GM18861 (cell line): ENCODE results near the gene KIAA1755.

Source experiments
- ATAC-seq: cut with Tn5 transposase; IDR thresholded peaks from one replicate; pipeline ENCODE4 v1.9.1; 2021; ENCODE audit not compliant: unreplicated experiment

The KIAA1755 gene, protein sequence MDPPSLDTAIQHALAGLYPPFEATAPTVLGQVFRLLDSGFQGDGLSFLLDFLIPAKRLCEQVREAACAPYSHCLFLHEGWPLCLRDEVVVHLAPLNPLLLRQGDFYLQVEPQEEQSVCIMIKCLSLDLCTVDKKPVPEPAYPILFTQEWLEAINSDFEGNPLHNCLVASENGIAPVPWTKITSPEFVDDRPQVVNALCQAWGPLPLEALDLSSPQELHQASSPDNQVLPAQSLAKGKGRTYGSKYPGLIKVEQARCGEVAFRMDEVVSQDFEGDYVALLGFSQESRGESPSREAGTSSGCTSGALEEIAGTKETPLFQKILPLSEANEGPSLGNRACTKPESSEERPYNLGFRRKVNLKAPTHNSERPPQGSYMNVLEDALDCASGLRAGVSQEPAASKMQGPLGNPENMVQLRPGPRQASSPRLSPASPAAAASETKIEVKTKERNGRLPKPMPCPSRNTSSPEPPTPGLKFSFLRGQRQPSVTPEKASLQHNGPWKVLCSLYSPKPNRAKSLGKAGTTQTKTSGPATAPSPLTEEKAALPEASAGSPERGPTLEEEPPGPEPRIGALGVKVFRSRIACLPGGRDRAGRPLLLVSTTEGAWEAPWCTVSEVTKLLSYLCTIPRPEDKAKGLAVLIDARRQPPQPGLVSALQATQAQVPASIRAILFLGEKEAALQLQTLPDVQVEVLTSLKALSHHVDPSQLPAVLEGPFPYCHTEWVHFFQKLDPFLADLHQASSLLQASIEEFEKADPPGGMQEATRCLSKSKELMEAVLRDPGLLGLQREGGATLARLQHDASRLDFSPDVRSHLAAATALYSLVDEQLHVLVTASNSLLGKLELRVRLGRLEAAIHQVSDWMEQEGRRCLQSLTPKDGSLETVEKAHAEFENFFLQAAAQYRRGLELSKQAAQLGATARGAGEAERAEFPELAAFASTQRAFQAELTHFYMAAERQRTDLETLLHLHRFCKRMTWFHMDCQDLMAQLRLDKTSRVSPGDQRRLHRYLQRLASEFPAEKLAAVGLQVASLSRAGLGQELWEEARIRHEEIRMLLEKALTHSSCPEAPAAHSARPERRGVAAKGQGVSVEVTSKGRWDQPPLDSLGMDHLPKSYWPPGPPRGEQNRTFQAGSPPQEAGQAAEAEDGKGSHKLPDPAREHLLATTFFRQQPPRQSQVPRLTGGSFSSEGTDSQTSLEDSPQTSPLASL

DNA sequence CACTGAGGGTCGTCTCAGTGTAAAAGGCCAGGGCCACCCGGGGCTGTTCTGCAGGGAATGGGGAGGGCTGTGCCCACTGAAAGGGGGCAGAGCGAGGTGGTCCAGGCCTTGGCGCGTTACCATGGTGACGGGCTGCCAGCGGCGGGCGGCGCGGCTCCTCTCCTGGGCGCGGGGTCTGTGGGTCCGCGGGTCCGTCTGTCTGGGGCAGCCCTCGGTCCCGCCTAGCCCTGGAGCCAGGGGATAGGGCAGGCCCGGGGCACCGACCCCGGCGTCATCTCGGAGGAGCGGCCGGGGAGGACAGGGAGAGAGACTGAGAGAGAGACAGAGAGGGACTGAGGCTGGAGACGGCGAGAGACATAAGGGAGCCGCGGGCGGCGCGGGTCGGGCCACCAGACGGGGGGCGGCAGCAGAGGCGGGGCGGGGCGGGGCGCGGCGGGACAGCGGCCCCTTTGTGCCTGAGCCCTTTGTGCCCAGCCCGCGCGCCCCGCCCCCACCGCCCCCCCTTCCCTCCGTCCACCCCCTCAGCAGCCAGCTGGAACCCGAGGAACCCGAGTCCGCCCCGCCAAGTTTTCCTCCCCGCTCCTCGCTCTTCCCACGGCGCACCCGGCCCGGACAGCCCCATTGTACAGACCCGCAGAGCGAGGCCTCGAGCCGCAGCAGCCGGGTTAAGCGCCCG is at the start of gene KIAA1755:
Gene KIAA1755 (minus strand): TSS at position 358 of the 676 bp plus-strand sequence. CDS start 235 bp downstream, at position 123.
- no peak for ATAC-seq

DNA sequence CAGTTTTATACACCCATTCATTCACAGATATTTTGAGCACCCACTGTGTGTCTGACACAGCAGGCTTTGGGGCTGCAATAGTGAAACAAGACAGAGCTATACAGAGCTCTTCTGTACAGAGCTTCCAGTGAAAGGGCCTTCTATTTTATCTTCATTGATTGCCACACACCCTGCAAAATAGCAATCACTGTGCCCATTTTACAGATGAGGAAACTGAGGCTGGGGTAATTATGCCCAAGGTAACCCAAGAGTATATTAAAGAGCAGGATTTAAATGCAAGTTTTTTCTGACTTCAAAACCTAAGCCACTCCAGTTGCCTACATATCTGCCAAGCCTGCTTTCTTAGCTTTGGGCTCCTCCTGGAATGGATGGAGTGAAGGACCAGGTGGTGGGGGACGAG is 47.9 kb upstream of the KIAA1755 start:
- ATAC-seq, result no peak

DNA sequence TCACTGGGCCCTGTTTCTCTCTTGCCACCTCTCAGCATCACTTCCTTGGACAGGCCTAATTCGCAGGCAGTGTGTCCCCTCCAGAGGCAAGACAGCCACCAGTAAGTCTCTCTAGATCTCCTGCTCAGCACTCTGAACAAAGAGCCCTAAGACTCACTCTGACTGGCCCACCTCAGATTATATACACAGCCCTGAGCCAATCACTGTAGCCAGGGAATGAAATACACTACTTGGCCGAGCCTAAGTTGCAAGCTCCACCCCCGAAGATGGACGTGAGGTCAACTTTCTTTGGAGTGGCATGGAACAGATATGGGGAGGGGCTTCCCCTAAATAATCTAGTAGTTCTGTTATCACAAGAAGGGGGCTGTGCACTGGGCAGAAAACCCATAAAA is 47.5 kb upstream of the KIAA1755 start:
- no peak for ATAC-seq

DNA sequence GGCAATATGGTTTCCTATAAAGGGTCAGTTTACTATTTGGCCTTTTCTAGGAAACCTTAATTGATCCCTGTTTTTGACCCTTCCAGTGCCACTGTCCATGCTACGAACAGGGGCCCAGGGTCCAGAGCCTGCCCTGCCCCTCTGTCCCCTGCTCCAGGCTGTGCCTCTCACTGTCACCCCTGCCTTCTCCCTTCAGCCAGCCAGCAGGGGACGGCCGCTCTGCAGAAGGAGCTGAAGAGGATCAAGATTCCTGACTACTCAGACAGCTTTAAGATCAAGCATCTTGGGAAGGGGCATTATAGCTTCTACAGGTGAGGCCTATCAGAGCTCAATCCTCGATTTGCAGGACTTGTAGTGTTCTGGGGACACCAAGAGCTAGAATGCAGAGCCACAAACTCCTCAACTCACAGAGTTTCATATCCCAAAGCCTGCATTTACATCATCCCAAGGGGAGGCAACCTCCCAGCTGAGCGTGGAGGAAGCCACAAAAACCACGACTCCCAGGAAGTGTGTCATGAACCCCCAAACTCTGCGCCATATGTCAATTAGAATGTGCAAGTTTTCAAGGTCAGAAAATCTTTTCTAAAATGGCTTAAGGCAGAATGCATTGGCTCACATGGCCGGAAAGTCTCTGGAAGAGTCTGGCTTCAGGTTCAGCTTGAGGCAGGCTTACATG is 47.0 kb upstream of the KIAA1755 start:
- no peak for ATAC-seq

DNA sequence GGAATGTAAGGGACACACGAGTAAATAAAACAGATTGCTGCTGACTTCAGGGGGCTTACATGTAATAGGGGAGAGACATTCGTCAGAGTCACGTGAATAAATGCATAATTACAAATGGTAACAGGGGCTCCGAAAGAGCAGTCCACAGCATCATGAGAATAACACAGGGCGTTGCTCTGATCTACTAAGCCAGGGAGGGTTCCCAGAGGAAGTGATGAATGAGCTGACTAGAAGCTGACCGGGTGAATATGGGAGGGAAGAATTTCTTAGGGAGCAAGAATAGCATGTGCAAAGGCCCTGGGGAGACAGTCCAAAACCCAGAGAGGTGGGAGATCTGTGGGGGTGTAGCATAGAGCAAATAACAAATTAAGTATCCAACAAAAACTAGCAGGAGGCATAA is 45.8 kb upstream of the KIAA1755 start:
- no peak for ATAC-seq

DNA sequence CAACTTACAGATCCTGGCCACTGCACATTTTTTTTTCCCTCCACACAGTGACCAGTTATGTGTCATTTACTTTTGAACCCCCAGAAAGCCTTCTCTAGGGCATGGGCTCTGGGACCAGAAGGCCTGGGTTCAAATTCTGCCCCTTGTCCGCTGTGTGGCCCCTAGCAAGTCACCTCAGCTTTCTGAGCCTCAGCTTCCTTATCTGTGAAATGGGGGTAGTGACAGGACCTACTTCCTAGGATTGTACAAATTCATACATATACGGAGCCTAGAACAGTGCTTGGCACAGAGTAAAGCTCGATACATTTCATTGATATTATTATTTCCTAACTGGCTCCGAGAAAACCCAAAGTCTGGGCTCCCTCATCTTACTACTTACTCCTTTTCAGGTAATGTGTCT is 45.0 kb upstream of the KIAA1755 start:
- ATAC-seq, result no peak

DNA sequence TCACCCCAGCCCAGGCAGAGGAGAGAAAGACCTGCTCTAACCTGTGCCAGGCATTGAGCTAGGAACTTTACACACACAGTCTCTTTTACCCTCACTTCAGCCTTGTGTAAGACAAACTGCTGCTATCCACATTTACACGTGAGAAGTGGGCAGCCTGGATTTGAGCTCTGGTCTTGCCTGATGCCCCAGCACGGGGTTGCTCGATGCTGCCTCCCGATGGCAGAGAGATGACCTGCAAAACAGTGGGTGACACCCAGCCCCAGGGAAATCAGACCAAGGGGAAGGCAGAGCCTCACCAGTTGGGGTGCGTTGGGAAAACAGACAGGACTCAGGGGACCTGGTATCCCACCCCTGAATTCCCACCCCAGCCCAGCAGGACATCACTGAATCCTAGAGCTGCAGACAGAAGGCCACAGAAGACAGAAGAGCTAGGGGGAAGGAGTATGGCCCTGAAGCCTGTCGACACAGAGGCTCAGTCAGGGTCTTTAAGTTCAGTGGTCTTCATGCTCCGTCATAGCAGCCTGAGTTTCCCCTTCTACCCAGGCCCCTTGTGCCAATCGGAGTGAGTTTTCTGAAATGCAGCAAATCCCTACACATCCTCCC is 44.4 kb upstream of the KIAA1755 start:
- ATAC-seq, result no peak

DNA sequence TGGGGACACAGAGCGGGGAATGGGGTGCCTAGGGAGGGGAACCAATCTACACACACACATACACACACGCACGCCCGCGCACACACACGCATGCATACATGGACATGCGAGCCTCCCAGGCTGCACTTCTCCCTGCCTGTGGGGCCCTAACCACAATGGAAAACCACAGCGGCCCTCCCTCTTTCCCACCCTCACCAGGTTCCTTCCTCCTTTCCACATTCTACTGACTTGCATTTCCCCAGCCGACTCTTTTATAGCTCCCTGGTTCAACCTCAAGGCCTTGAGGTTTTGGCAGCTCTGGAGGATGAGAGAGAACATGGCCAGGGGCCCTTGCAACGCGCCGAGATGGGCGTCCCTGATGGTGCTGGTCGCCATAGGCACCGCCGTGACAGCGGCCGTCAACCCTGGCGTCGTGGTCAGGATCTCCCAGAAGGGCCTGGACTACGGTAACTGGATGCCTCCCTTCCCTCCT is 43.4 kb upstream of the KIAA1755 start, which contains the start of gene BPI:
Gene BPI (plus strand): TSS at position 249 of the 472 bp plus-strand sequence. CDS start 68 bp downstream, at position 317.
- no peak for ATAC-seq

DNA sequence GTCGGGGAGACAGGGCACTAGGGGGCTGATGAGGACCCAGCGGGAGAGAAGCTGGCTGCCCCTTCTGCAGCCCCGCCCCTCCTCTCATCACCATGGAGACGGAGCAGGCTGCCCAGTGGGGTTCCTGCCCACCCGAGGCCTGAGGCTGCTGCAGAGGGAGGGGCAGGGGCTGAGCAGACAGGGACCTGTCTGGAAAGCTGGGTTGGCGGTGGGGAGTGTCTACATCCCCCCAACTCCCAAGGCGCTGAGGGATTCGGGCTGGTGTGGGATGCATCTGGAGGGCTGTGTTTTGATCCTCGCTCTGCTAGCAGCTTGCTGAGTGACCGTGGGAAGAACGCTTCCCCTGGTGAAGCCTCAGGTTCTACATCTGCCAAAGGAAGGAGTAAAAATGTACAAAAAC is 42.3 kb upstream of the KIAA1755 start:
- ATAC-seq, result no peak

DNA sequence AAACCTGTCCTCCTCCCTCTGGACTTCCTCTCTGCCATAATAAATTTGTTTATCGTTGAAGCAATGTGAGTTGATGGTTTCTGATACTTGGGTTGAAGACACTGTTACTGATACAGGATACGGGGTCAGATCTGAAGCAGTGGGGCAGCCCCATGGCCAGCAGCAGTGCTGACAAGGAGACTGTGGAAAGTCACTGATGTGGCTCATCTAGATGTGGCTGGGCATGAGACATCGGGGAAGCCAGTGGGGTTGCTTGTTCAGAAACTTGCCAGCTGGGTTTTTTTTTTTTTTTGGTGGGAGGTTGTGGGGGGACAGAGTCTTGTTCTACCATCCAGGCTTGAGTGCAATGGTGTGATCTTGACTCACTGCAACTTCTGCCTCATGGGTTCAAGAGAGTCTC is 40.8 kb upstream of the KIAA1755 start:
- no peak for ATAC-seq

DNA sequence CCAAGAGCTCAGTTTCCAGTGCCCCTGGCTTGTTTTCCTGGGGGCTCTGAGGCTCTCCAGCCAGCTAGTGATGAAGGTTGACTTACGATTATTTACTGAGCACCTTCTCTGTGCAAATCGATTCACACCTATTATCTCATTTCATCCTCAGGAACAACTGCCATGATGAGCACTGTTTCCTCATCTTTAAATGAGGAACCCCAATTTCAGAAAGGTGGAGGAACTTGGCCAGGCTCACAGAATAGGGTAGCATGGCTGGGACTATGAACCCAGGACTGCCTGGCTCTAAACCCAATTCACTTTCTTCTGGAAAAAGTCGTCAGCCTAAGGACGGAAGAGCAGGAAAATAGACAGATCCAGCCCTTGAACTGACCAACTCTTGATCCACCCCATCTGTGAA is 39.9 kb upstream of the KIAA1755 start:
- ATAC-seq, result no peak

DNA sequence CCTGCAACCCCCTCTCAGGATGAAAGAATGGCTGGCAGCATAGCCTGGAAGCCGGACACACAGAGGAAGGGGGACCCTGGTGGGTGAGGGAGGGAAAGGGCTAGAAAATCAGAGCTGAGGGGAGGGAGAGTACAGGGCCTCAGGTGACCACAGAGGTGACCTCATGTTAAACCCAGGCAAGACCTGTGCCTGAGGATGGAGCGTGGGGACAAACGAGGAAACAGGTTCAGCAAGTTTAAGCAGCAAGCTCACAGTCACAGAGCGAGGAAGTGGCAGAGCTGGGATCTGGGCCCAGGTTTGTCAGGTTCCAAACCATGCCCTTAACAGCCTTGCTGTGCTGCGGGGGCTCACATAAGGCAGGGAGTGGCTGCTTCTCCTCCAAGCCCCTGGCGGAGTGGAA is 39.4 kb upstream of the KIAA1755 start:
- ATAC-seq, result no peak

DNA sequence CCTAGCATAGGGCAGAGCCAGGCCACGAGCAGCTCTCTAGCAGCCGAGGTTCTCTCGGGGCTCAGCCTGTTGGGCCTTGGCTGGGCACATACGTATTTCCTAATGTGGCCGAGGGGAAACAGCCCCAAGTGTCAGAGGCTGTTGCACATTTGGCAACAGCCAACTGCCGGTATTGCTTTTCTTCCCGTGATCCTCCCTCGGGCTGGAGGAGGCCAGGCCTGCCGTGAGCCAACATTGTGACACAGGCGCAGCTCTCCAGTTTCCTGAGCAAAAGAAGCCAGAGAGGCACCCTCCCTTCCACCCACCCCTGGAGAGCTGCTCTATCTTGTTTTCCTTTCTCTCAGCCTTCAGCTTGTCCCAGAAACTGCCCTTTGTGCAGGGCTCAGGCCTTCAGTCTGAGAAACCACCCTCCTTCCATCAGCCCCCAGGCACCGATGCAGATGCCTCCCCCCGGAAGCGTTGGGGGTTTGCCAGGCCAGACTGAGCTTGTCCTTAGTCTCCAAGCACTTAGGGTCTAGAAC is 38.3 kb upstream of the KIAA1755 start:
- ATAC-seq, result no peak

DNA sequence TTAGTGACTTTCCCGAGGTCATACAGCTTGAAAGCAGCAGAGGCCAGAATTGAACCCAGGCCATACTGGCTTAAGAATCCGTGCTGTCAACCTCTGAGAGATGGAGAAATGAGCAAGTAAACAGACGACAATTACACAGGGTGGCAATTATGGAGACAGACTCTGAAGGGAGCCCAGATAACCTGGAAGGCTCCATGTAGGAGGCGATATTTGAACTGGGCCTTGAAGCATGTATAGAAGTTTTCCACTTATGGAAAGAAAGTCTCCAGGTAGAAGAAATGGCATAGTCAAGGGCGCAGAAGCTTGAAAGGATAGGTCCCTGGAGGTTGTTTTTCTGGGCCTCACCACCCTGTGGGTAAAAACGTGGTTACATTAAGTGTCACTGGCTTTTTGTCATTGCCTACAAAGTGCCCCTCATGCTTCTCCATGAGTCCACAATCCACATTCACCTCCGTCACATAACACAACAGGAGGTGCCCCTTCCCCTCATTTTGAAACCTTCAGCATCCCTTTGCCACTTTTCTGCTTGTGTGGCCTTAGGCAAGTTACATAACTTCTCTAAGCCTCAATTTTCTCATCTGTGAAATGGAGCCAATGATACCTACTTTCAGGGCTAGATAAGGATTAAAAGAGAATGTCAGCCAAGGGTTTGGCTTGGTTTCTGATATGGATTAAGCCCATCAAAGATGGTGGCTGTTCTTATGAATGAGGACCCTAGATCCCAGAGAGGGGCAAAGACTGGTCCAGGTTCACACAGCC is 37.6 kb upstream of the KIAA1755 start:
- ATAC-seq, result no peak

DNA sequence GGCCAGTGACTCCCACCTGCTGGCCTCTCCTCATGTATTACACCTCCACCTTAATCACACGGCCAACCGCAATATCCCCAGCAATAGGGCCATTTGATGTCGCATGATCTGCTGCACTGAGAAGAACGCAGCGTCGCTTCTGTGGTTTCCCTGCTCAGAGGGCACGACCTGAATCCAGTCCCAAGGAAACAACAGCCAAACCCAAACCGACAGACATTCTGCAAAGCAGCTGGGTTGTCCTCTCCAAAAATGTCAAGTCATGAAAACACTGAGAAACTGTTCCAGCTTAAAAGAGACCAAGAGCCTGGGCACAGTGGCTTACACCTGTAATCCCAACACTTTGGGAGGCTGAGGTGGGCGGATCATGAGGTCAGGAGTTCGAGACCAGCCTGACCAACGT is 35.9 kb upstream of the KIAA1755 start:
- ATAC-seq, result no peak

DNA sequence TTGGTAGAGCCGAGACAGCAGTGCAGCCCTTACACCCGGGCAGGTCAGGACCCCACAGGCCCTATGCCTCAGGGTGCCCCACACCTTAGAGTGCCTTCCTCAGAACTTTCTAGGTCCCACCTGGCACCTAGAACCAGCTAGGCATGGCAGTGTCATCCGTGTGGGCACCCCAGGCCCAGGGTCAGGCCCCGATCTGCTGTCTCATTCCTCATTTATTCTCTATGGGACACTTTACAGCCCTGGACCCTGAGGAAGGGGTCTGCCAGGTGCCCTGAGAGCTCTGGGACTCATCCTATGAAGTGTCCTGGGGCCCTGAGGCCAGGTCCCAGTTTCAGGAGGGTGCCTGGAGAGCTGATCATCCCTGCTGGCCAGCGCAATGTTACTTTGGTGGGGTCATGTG is 35.3 kb upstream of the KIAA1755 start:
- no peak for ATAC-seq

DNA sequence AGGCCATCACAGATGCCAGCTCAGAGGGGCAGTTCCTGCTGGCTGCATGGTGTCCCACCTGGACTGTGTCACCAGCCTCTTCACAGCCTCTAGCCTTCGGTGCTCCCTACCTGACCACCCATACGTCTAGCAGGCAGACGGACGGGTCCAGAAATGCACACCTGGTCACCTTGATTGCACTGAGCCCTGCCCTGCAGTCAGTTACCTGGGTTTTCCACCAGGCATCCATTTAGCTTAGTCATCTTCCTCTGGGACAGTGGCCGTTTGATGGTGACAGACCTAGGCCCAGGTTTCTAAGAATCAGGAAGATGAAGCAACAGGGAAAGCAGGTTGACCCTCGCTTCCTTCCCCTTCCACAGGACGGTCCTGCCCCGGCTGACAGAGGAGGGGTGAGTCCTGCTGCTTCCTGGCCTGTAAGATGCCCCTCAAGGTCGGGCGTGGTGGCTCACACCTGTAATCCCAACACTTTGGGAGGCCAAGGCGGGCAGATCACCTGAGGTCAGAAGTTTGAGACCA is 33.6 kb upstream of the KIAA1755 start:
- ATAC-seq, result no peak

DNA sequence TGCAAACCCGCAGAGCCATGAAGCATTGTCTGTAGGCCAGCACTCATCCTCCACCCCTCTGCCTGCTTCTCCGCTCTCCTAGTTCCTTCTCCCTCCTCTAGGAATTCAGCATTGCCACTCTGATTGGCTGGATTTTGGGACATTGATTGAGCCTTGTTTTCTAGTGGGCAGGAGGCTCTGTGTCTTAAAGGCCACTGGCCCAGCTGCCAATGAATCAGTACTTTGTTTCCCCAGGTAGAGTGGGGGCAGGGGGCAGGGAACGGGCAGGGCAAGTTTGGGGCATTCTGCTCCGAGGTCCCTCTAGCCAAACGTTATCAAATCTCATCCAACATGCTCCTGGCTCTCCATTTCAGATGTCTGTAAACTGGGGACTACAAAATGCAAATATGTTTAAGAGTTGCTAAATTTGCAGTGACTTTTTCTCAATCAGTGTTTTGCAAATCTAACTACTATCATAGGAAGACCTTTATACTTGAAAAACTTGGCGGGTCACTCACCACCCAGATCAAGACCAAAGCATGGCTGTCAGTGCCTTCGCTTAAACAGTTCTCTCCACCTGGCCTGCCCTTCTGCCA is 33.0 kb upstream of the KIAA1755 start:
- no peak for ATAC-seq
